Measurements from ENCODE around the gene SMOC2.

SMOC2 gene

GRCh38 chr6:168583821-168584220 is 142.8 kb downstream of the SMOC2 start:
- no peak for TF ChIP-seq MAX (IDR thresholded peaks at IDR 0.05)
- no peak for TF ChIP-seq NFIC (IDR thresholded peaks at IDR 0.05)
- TF ChIP-seq USF1 (IDR thresholded peaks at IDR 0.05): no peak
- TF ChIP-seq FOXM1 (IDR thresholded peaks at IDR 0.05; ENCODE audit: borderline replicate concordance, low read depth): no peak
- no peak for TF ChIP-seq EGR1 (IDR thresholded peaks at IDR 0.05)
- no peak for TF ChIP-seq RAD21 (IDR thresholded peaks at IDR 0.05; ENCODE audit: low read depth)
- TF ChIP-seq TEAD4 (IDR thresholded peaks at IDR 0.05): no peak
- TF ChIP-seq TAF1 (IDR thresholded peaks at IDR 0.05; ENCODE audit: low read depth): no peak
- TF ChIP-seq REST (IDR thresholded peaks at IDR 0.05; ENCODE audit: low read depth): no peak
- no peak for TF ChIP-seq TCF12 (IDR thresholded peaks at IDR 0.05; ENCODE audit: low read depth)
- no peak for TF ChIP-seq ZBTB7A (IDR thresholded peaks at IDR 0.05; ENCODE audit: low read depth)
- TF ChIP-seq CEBPB (IDR thresholded peaks at IDR 0.05): no peak
- no peak for TF ChIP-seq CREB1 (IDR thresholded peaks at IDR 0.05; ENCODE audit: low read depth)
- no peak for TF ChIP-seq YY1 (IDR thresholded peaks at IDR 0.05; ENCODE audit: low read depth)

- no peak for TF ChIP-seq MAX (IDR thresholded peaks at IDR 0.05)
- TF ChIP-seq CREB1 (IDR thresholded peaks at IDR 0.05; ENCODE audit: low read depth): no peak
- TF ChIP-seq NFIC (IDR thresholded peaks at IDR 0.05): no peak
- TF ChIP-seq YY1 (IDR thresholded peaks at IDR 0.05; ENCODE audit: low read depth): no peak
- no peak for TF ChIP-seq TCF12 (IDR thresholded peaks at IDR 0.05; ENCODE audit: low read depth)
These were observed 143.3 kb downstream of the SMOC2 start for GRCh38 chr6:168584249-168584648.

- TF ChIP-seq REST (IDR thresholded peaks at IDR 0.05; ENCODE audit: low read depth) (no peak), ZBTB7A (IDR thresholded peaks at IDR 0.05; ENCODE audit: low read depth) (no peak), RAD21 (IDR thresholded peaks at IDR 0.05; ENCODE audit: low read depth) (no peak), TCF12 (IDR thresholded peaks at IDR 0.05; ENCODE audit: low read depth) (no peak)
These were observed 143.7 kb downstream of the SMOC2 start for GRCh38 chr6:168584671-168585070.

GRCh38 chr6:168585441-168585840 is 144.5 kb downstream of the SMOC2 start:
- TF ChIP-seq TEAD4 (IDR thresholded peaks at IDR 0.05) (no peak), ZBTB7A (IDR thresholded peaks at IDR 0.05; ENCODE audit: low read depth) (no peak), EP300 (IDR thresholded peaks at IDR 0.05; ENCODE audit: borderline replicate concordance) (no peak), USF1 (IDR thresholded peaks at IDR 0.05) (no peak), REST (IDR thresholded peaks at IDR 0.05; ENCODE audit: low read depth) (no peak), YY1 (IDR thresholded peaks at IDR 0.05; ENCODE audit: low read depth) (no peak), TCF12 (IDR thresholded peaks at IDR 0.05; ENCODE audit: low read depth) (no peak), CEBPB (IDR thresholded peaks at IDR 0.05) (no peak), CREB1 (IDR thresholded peaks at IDR 0.05; ENCODE audit: low read depth) (no peak), MAX (IDR thresholded peaks at IDR 0.05) (no peak), TAF1 (IDR thresholded peaks at IDR 0.05; ENCODE audit: low read depth) (no peak), NFIC (IDR thresholded peaks at IDR 0.05) (no peak), RAD21 (IDR thresholded peaks at IDR 0.05; ENCODE audit: low read depth) (no peak), EGR1 (IDR thresholded peaks at IDR 0.05) (no peak), FOXM1 (IDR thresholded peaks at IDR 0.05; ENCODE audit: borderline replicate concordance, low read depth) (no peak)

GRCh38 chr6:168589275-168589674 is 148.3 kb downstream of the SMOC2 start:
- TF ChIP-seq TCF12 (IDR thresholded peaks at IDR 0.05; ENCODE audit: low read depth) (no peak), USF1 (IDR thresholded peaks at IDR 0.05) (no peak), YY1 (IDR thresholded peaks at IDR 0.05; ENCODE audit: low read depth) (no peak), TEAD4 (IDR thresholded peaks at IDR 0.05) (no peak), EGR1 (IDR thresholded peaks at IDR 0.05) (no peak), CREB1 (IDR thresholded peaks at IDR 0.05; ENCODE audit: low read depth) (no peak)
